Measurements from ENCODE around the gene HOXB2. TPM values are rescaled to one million over a fixed set of nuclear protein-coding genes. Genes with fewer than 3 reads are reported as not detected.

The HOXB2 gene
- total and polyA plus RNA-seq, 2 experiments from 2014 or later = not detected

- DNase-seq (ENCODE audit: low spot score) (no peak), ATAC-seq (no peak)
- Mint-ChIP-seq H3K27ac (no peak overlapping the region), H3K9me3 (no peaks in the 10 kb centered on the region), H3K4me1 (peaks cover 27% of the 10 kb centered on the region), H3K27me3 (ENCODE audit: insufficient read depth, low read depth, poor library complexity) (peaks cover 29% of the 10 kb centered on the region), H3K36me3 (ENCODE audit: low read depth) (no peaks in the 10 kb centered on the region), H3K4me3 (no peak overlapping the region)
- H2AFZ ChIP-seq = no peak overlapping the region
- peaks cover 72% of the 10 kb centered on the region for H3K4me1 ChIP-seq (ENCODE audit: insufficient read depth)
- H3K79me2 ChIP-seq (replicated peaks; ENCODE audit: insufficient read depth) = no peaks in the 10 kb centered on the region
- peaks cover 68% of the 10 kb centered on the region for H4K20me1 ChIP-seq (replicated peaks; ENCODE audit: insufficient read depth)
- no peak overlapping the region for H3K27ac ChIP-seq (ENCODE audit: low read depth)
- H3K36me3 ChIP-seq (ENCODE audit: insufficient read depth) = no peaks in the 10 kb centered on the region
- H3K9me2 ChIP-seq (ENCODE audit: insufficient read depth) = no peaks in the 10 kb centered on the region
- peaks cover 100% of the 10 kb centered on the region for H3K27me3 ChIP-seq (ENCODE audit: insufficient read depth)
- TF ChIP-seq ETS1 (IDR thresholded peaks at IDR 0.05) = no peak
- peak; percentile 15 for TF ChIP-seq EZH2 (IDR thresholded peaks at IDR 0.05; ENCODE audit: low read depth, unreplicated experiment)
- H3F3A ChIP-seq (replicated peaks; ENCODE audit: low read depth) = peaks cover 60% of the 10 kb centered on the region
- 0 out of 2 replicates have a peak overlapping the region, but pooled peaks have one; percentile 38 for H3K4me2 ChIP-seq
- no peak overlapping the region for H3K4me3 ChIP-seq
Measured at GRCh38 chr17:48565925-48566710, 21.2 kb upstream of the HOXB2 start.

DNA sequence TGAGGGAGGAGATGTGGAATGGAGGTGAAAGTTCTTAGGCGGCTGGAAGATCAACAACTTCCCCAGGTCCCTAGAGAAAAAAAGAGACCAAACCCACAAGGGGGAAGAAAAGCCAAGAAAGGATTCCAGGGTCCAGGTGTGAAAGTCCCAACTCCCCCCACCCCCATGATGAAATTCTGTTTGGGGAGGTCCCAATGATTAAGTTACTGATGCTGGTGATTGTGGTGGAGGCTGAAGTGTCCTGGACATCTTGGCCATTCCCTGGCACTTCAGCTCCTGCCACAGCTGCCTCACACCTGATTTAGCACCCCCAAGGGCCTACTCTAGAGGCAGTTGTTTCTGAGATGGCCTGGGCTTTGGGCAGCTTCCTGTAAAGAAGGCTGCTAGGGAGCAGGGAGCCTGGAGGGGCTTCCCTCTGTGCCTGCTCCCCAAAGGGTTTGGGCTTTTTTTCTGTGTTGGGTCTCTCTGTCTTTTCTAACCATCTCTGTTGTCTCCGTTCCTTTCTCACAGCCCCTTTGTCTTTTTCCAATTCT lies 20.2 kb upstream of the HOXB2 start:
- DNase-seq (ENCODE audit: low spot score) (no peak), ATAC-seq (no peak)
- Histone ChIP-seq H3F3A (replicated peaks; ENCODE audit: low read depth) (peaks cover 50% of the 10 kb centered on the region), H3K4me2 (peak overlapping the region; percentile 69), H2AFZ (no peak overlapping the region), H4K20me1 (replicated peaks; ENCODE audit: insufficient read depth) (peaks cover 64% of the 10 kb centered on the region), H3K4me1 (ENCODE audit: insufficient read depth) (peaks cover 66% of the 10 kb centered on the region), H3K27ac (ENCODE audit: low read depth) (no peak overlapping the region), H3K79me2 (replicated peaks; ENCODE audit: insufficient read depth) (no peaks in the 10 kb centered on the region), H3K27me3 (ENCODE audit: insufficient read depth) (peaks cover 100% of the 10 kb centered on the region), H3K9me2 (ENCODE audit: insufficient read depth) (no peaks in the 10 kb centered on the region), H3K4me3 (no peak overlapping the region), H3K36me3 (ENCODE audit: insufficient read depth) (no peaks in the 10 kb centered on the region)
- 0 out of 3 replicates have a peak overlapping the region, but pooled peaks have one; percentile 5 for H3K4me3 Mint-ChIP-seq
- no peaks in the 10 kb centered on the region; the same call in 2 of the 3 replicates for H3K9me3 Mint-ChIP-seq
- peaks cover 39% of the 10 kb centered on the region for H3K27me3 Mint-ChIP-seq (ENCODE audit: insufficient read depth, low read depth, poor library complexity)
- H3K27ac Mint-ChIP-seq = no peak overlapping the region
- peaks cover 20% of the 10 kb centered on the region for H3K4me1 Mint-ChIP-seq
- no peaks in the 10 kb centered on the region for H3K36me3 Mint-ChIP-seq (ENCODE audit: low read depth)
- TF ChIP-seq STAT1 (IDR thresholded peaks at IDR 0.05; ENCODE audit: unreplicated experiment) = no peak
- TF ChIP-seq CREB1 (CRISPR knock-in tag; IDR thresholded peaks at IDR 0.05; ENCODE audit: low read depth) = no peak
- no peak for TF ChIP-seq REST (IDR thresholded peaks at IDR 0.05; ENCODE audit: unreplicated experiment)
- no peak for TF ChIP-seq ZNF331 (CRISPR knock-in tag; IDR thresholded peaks at IDR 0.05; ENCODE audit: low read depth)
- TF ChIP-seq ETS1 (IDR thresholded peaks at IDR 0.05) = no peak
- no peak for TF ChIP-seq JUNB (IDR thresholded peaks at IDR 0.05; ENCODE audit: unreplicated experiment)
- no peak for TF ChIP-seq EZH2 (IDR thresholded peaks at IDR 0.05; ENCODE audit: low read depth, unreplicated experiment)

All from GM23338 (cell line).